PFSK-1 (cell line): ENCODE data around the gene DDX24.

Source experiments
- FOXP2 ChIP-seq: optimal IDR thresholded peaks from 2 replicates; pipeline ENCODE3; 2011; ENCODE audit warnings: borderline replicate concordance, control low read depth, inconsistent platforms; ENCODE audit not compliant: insufficient read depth; ENCODE audit errors: extremely low read length, extremely low read depth
- POLR2AphosphoS5 ChIP-seq: IDR thresholded peaks from 2 replicates; pipeline ENCODE4 v1.6.1; 2012; ENCODE audit warnings: low read depth, mild to moderate bottlenecking, control low read depth, low read length, moderate library complexity
- REST ChIP-seq, 2 experiments: IDR thresholded peaks; 2 replicates each; pipeline versions ENCODE4 v1.6.1 to v1.8.0; 2011 to 2012; ENCODE audit warnings: low read depth in 2 of 2, low read length in 2 of 2, control low read depth in 1 of 2, inconsistent platforms in 1 of 2, mild to moderate bottlenecking in 1 of 2, moderate library complexity in 1 of 2; ENCODE audit not compliant: insufficient read depth in 1 of 2
- SIN3A ChIP-seq: IDR thresholded peaks from 2 replicates; pipeline ENCODE4 v1.6.1; 2012; ENCODE audit warnings: mild to moderate bottlenecking, low read length, moderate library complexity, borderline replicate concordance; ENCODE audit not compliant: insufficient read depth
- TAF1 ChIP-seq: IDR thresholded peaks from 2 replicates; pipeline ENCODE4 v1.6.1; 2012; ENCODE audit warnings: low read length, control low read depth, borderline replicate concordance; ENCODE audit not compliant: insufficient read depth

DNA sequence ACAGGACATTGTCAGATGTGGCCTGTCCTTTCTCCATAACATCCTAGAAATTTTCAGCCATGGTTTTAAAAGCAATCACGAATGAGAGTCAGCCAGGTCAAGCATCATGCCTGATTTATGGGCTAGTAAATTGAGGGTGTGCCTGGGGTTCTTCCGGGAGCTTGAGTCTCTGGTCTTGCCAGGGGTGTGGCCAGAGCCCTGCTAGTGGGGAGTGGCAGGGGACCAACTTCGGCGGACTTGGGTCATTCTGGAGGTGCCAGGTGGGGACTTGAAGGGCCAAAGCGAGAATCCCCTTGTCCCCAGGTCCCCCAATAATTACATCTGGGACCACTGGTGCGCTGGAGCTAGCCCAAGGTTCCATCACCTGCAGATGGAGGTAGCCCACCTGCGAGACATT, 49.1 kb downstream of the DDX24 start:
- TF ChIP-seq POLR2AphosphoS5: no peak
- TF ChIP-seq SIN3A: no peak
- no peak for TF ChIP-seq TAF1
- TF ChIP-seq REST (IDR thresholded peaks at IDR 0.05; ENCODE audit: insufficient read depth in 1 of 2, low read depth in 2 of 2, low read length in 2 of 2): no peak
- TF ChIP-seq FOXP2: no peak
